GM23248 (cell line): ENCODE results near the gene SYVN1. TPM values are rescaled to one million over a fixed set of nuclear protein-coding genes. Genes with fewer than 3 reads are reported as not detected.

Experiments
- DNase-seq: peaks from one replicate; pipeline ENCODE4 v3.0.0-alpha.2; 2015
- H2AFZ ChIP-seq: fragments of 200-600 bp; sonication (generic); 2 replicates; pipeline ENCODE4 v1.6.1; 2016; ENCODE audit warnings: antibody characterized with exemption
- H3F3A ChIP-seq: fragments of 200-600 bp; sonication (generic); 2 replicates; pipeline ENCODE4 v1.6.1; 2016; ENCODE audit warnings: mild to moderate bottlenecking, antibody characterized with exemption, mixed run types; ENCODE audit not compliant: insufficient read depth
- H3K27ac ChIP-seq: fragments of 200-600 bp; sonication (generic); 2 replicates; pipeline ENCODE4 v1.5.1; 2016; ENCODE audit warnings: mild to moderate bottlenecking
- H3K27me3 ChIP-seq: fragments of 200-600 bp; sonication (generic); replicated peaks from 2 replicates; pipeline ENCODE4 v1.6.1; 2016; ENCODE audit warnings: mild to moderate bottlenecking; ENCODE audit not compliant: insufficient read depth
- H3K36me3 ChIP-seq: fragments of 200-600 bp; sonication (generic); 2 replicates; pipeline ENCODE4 v1.6.1; 2016; ENCODE audit warnings: low read depth, mild to moderate bottlenecking
- H3K4me1 ChIP-seq: fragments of 200-600 bp; sonication (generic); 2 replicates; pipeline ENCODE4 v1.6.1; 2016; ENCODE audit warnings: mild to moderate bottlenecking; ENCODE audit not compliant: insufficient read depth
- H3K4me2 ChIP-seq: fragments of 200-600 bp; sonication (generic); one replicate; pipeline ENCODE4 v1.6.1; 2016; ENCODE audit warnings: mild to moderate bottlenecking; ENCODE audit not compliant: unreplicated experiment
- H3K4me3 ChIP-seq: fragments of 200-600 bp; sonication (generic); 2 replicates; pipeline ENCODE4 v1.5.1; 2016; ENCODE audit warnings: mild to moderate bottlenecking
- H3K79me2 ChIP-seq: fragments of 200-600 bp; sonication (generic); 2 replicates; pipeline ENCODE4 v1.6.1; 2016; ENCODE audit warnings: mild to moderate bottlenecking; ENCODE audit not compliant: insufficient read depth
- H3K9ac ChIP-seq: fragments of 200-600 bp; sonication (generic); 2 replicates; pipeline ENCODE4 v1.6.1; 2016; ENCODE audit warnings: mild to moderate bottlenecking
- H3K9me2 ChIP-seq: fragments of 200-600 bp; sonication (generic); 2 replicates; pipeline ENCODE4 v1.6.1; 2016; ENCODE audit warnings: mixed run types, mild to moderate bottlenecking, moderate library complexity; ENCODE audit not compliant: insufficient read depth
- H3K9me3 ChIP-seq: fragments of 200-600 bp; sonication (generic); one replicate; pipeline ENCODE4 v1.6.1; 2017; ENCODE audit warnings: low read depth
- H4K20me1 ChIP-seq: fragments of 200-600 bp; sonication (generic); 2 replicates; pipeline ENCODE4 v1.6.0; 2016; ENCODE audit not compliant: insufficient read depth
- EZH2 ChIP-seq: fragments of 200-600 bp; sonication (generic); IDR thresholded peaks from 2 replicates; pipeline ENCODE4 v1.6.1; 2018; ENCODE audit warnings: antibody characterized with exemption, mild to moderate bottlenecking; ENCODE audit not compliant: insufficient read depth, poor library complexity, severe bottlenecking
- EZH2phosphoT487 ChIP-seq: fragments of 200-600 bp; sonication (generic); IDR thresholded peaks from 2 replicates; pipeline ENCODE4 v1.6.1; 2018; ENCODE audit warnings: antibody characterized with exemption, moderate library complexity, mild to moderate bottlenecking, low read depth; ENCODE audit not compliant: insufficient read depth
- WGBS, 2 experiments: methylation state at CpG; one replicate each; pipeline ENCODE4 v1.1.6; 2015 to 2017; ENCODE audit warnings: low lambda C conversion rate in 2 of 2, low coverage in 1 of 2; ENCODE audit errors: missing lambda C conversion rate in 2 of 2; 5-methylcytosine and 5-hydroxymethylcytosine counted together
- in situ Hi-C: fragments of 300-500 bp; cut with MboI; formaldehyde crosslinking; loops from 2 replicates; pipeline ENCODE4 v1.15.0; 2020
- polyA plus RNA-seq: library from polyadenylated mRNA; unstranded; fragments of >200 nt; fragmentation: Nextera tagmentation; extraction: Ambion mirVana; gene quantifications from 2 replicates; pipeline ENCODE4 v1.2.1, GENCODE V29; 2016
- total RNA-seq: library from RNA; depleted of rRNA; stranded (reverse); fragments of >200 nt; shearing (Covaris generic); gene quantifications from 2 replicates; pipeline ENCODE4 v1.2.3, GENCODE V29; 2014

SYVN1 gene
- total and polyA plus RNA-seq, 2 experiments from 2014 or later = 21.2 to 29.5 TPM

DNA sequence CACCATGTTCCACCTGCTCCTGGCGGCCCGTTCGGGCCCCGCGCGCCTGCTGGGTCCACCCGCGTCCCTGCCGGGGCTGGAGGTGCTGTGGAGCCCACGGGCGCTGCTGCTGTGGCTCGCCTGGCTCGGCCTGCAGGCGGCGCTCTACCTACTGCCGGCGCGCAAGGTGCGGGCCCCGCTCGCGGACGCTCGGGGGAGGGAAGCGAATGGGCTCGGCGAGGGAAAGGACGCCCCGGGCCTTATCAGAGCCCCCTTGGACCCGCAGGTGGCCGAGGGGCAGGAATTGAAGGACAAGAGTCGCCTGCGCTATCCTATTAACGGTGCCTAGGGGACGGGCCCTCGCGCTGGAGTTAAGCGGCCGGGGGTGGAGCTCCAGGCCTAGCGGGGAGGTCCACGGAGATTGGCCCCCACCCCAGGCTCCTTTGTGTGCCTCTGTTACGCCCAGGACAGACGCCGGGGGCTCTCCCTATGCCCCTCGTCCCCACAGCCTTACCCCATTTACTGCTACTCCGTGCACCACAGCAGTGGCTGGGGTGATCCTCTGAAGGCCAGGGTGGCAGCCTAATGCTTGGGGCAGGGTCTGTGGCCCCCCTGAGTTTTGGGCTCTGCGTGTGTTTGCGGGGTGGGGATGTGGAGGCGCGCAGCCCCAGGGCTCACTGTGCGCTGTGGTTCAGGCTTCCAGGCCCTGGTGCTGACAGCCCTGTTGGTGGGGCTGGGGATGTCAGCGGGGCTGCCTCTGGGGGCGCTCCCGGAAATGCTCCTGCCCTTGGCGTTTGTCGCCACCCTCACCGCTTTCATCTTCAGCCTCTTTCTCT is 21.6 kb downstream of the SYVN1 start:
- Histone ChIP-seq H3K27ac (no peak overlapping the region), H3K4me2 (peak overlapping the region; percentile 97), H3F3A (0 out of 2 replicates have a peak, but pooled peaks cover 6% of the 10 kb centered on the region), H3K4me1 (peaks cover 17% of the 10 kb centered on the region; the same call in 1 of the 2 replicates), H3K4me3 (peak overlapping the region; percentile 71), H3K9me3 (no peaks in the 10 kb centered on the region), H3K9me2 (no peaks in the 10 kb centered on the region), H3K36me3 (no peaks in the 10 kb centered on the region), H3K79me2 (peaks cover 14% of the 10 kb centered on the region), H3K27me3 (no peaks in the 10 kb centered on the region), H2AFZ (peak overlapping the region; percentile 26; the same call in 1 of the 2 replicates), H3K9ac (peak overlapping the region; percentile 24; the same call in 1 of the 2 replicates), H4K20me1 (no peaks in the 10 kb centered on the region)
- 2 to 4% methylated on average over 40 to 48 of the region's 57 CpGs for WGBS, 2 experiments
- TF ChIP-seq EZH2 (no peak), EZH2phosphoT487 (no peak)
- in situ Hi-C loops = no loop called here
- peak; percentile 73 for DNase-seq

DNA sequence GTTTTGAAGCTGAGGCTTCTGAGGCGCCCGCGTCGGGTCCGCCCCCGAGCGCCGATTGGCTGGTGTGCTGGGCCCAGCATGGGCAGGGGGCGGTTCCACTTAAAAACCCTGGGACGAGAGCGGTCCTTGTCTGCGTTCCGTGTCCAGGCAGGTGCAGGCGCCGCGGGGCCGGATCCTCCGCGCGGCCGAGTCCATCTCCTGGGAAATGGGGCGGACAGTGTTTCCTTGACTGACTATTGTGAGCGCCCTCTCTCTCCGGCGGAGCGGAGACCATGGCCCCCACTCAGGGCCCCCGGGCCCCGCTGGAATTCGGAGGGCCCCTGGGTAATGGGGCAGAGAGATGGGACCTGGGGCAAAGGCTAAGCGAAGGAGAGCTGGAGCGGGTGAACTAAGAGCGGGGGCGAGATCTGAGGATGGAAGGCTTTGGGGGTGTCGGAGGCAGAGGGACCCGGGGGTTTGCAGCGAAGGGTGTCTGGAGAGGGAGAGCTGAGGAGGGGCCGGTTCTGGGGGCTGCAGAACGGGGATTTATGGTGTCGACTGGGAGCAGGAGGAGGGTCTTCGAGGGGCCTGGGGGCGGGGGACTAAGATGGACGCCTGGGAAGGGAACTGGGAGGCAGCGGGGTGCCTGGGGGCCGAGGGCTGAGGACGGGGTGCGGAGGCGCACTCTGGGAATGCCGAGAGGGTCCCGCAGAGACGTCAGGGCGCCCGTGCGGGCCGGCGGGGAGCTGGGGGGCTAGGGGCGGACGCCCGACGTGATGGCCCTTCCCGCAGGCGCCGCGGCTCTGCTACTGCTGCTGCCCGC is 22.4 kb downstream of the SYVN1 start, which contains the start of gene TM7SF2:
TSS of gene TM7SF2 (plus strand) at position 129 of the 802 bp plus-strand sequence. CDS start at position 273, 144 bp downstream.
- Histone ChIP-seq H3K4me2 (peak within 1 kb of the TSS; percentile 97), H3K27ac (no peak within 1 kb of the TSS), H3K9ac (peak within 1 kb of the TSS; percentile 50), H3F3A (0 out of 2 replicates have a peak, but pooled peaks cover 6% of the 10 kb centered on the region), H4K20me1 (no peaks in the 10 kb centered on the region), H2AFZ (peak within 1 kb of the TSS; percentile 26; the same call in 1 of the 2 replicates), H3K4me3 (peak within 1 kb of the TSS; percentile 71), H3K4me1 (peaks cover 17% of the 10 kb centered on the region; the same call in 1 of the 2 replicates), H3K36me3 (no peaks in the 10 kb centered on the region), H3K9me3 (no peaks in the 10 kb centered on the region), H3K27me3 (no peaks in the 10 kb centered on the region), H3K9me2 (no peaks in the 10 kb centered on the region), H3K79me2 (peaks cover 14% of the 10 kb centered on the region)
- DNase-seq = peak; percentile 95
- TF ChIP-seq EZH2 (no peak), EZH2phosphoT487 (no peak)
- WGBS, 2 experiments = 1 to 2% methylated on average over 37 to 49 of the region's 64 CpGs
- in situ Hi-C loops = no loop called here

DNA sequence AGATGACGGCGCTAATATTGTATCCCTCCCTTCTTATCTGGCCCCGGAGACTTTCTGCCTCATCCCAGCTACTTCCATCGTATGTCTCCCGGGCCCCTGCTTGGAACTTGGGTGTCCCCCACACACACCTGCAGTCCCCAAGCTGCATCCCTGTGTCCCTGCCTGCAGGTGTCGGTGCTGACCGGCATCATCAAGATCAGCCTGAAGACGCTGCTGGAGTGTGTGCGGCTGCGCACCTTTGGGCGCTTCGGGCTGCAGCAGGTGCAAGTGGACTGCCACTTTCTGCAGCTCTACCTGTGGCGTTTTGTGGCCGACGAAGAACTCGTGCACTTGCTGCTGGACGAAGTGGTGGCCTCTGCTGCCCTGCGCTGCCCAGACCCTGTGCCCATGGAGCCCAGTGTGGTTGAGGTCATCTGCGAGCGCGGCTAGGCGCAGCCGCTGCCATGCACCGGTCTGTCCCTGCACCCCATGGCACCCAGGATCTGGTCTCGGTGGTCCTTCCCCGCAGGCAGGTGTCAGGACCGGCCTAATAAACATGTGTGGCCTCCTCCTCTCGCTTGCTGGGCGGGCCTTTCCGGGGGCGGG is 23.1 kb downstream of the SYVN1 start:
- H4K20me1 ChIP-seq = no peaks in the 10 kb centered on the region
- 0 out of 2 replicates have a peak, but pooled peaks cover 6% of the 10 kb centered on the region for H3F3A ChIP-seq
- H3K27me3 ChIP-seq = no peaks in the 10 kb centered on the region
- in situ Hi-C loops = no loop called here
- TF ChIP-seq EZH2phosphoT487 (no peak), EZH2 (no peak)
- H3K4me1 ChIP-seq = peaks cover 13% of the 10 kb centered on the region; the same call in 1 of the 2 replicates
- no peaks in the 10 kb centered on the region for H3K36me3 ChIP-seq
- no peak overlapping the region for H3K9ac ChIP-seq
- H3K4me2 ChIP-seq = peak overlapping the region; percentile 97
- no peak overlapping the region for H3K27ac ChIP-seq
- H3K9me3 ChIP-seq = no peaks in the 10 kb centered on the region
- no peak for DNase-seq
- no peaks in the 10 kb centered on the region for H3K9me2 ChIP-seq
- 68% methylated on average over 25 to 30 of the region's 31 CpGs for WGBS, 2 experiments
- no peak overlapping the region; the same call in 1 of the 2 replicates for H3K4me3 ChIP-seq
- peaks cover 10% of the 10 kb centered on the region for H3K79me2 ChIP-seq
- H2AFZ ChIP-seq = no peak overlapping the region

GRCh38 chr11:65110354-65110861 is 23.9 kb downstream of the SYVN1 start:
- Histone ChIP-seq H3F3A (0 out of 2 replicates have a peak, but pooled peaks cover 6% of the 10 kb centered on the region), H3K4me2 (no peak overlapping the region), H3K27me3 (no peaks in the 10 kb centered on the region), H2AFZ (no peak overlapping the region), H3K4me1 (peaks cover 9% of the 10 kb centered on the region; the same call in 1 of the 2 replicates), H3K9me3 (no peaks in the 10 kb centered on the region), H4K20me1 (no peaks in the 10 kb centered on the region), H3K9ac (no peak overlapping the region), H3K4me3 (no peak overlapping the region), H3K27ac (no peak overlapping the region), H3K36me3 (no peaks in the 10 kb centered on the region), H3K79me2 (peaks cover 4% of the 10 kb centered on the region), H3K9me2 (no peaks in the 10 kb centered on the region)
- peak; percentile 86 for DNase-seq
- TF ChIP-seq EZH2 = no peak
- TF ChIP-seq EZH2phosphoT487 = no peak
- in situ Hi-C loops = no loop called here
- 10 to 11% methylated on average over 18 of the region's 18 CpGs for WGBS, 2 experiments
